Vagina (tissue), 2 donors: ENCODE measurements around the gene IL3RA.
"Not testable (repeated sequence)": the region's sequence is repeated elsewhere in the genome, so short reads cannot be mapped to it uniquely, and the experiment has no call there.

Experiments
- CTCF ChIP-seq, 3 experiments: fragments of 450-650 bp in 2 of 3; fragments of 200-600 bp in 1 of 3; sonication (generic) in 1 of 3; IDR thresholded peaks; one replicate each; pipeline ENCODE4 v1.5.1; 2017 to 2019; ENCODE audit warnings: antibody characterized with exemption in 3 of 3, mild to moderate bottlenecking in 2 of 3, moderate library complexity in 2 of 3
- POLR2A ChIP-seq, 2 donors: fragments of 450-650 bp; IDR thresholded peaks; one replicate each; pipeline ENCODE4 v1.6.1; 2017; ENCODE audit warnings: antibody characterized with exemption in 2 of 2, mild to moderate bottlenecking in 2 of 2, moderate library complexity in 2 of 2
- POLR2AphosphoS5 ChIP-seq, 2 donors: sonication (generic); formaldehyde crosslinking; IDR thresholded peaks; one replicate each; pipeline ENCODE4 v1.9.0; 2017; ENCODE audit warnings: antibody characterized with exemption in 2 of 2, mild to moderate bottlenecking in 2 of 2, low read depth in 1 of 2; ENCODE audit not compliant: insufficient read depth in 1 of 2

GRCh38 chrX:1426321-1426720, 89.7 kb downstream of the IL3RA start:
- TF ChIP-seq CTCF (IDR thresholded peaks at IDR 0.05); POLR2AphosphoS5 (IDR thresholded peaks at IDR 0.05; ENCODE audit: insufficient read depth in 1 of 2, low read depth in 1 of 2); POLR2A (IDR thresholded peaks at IDR 0.05): not testable (repeated sequence)
